ENCODE measurements around the gene TRABD2A.
A peak's percentile ranks its signal among the peaks of the same experiment; 100 is the strongest.

Gene TRABD2A

DNA sequence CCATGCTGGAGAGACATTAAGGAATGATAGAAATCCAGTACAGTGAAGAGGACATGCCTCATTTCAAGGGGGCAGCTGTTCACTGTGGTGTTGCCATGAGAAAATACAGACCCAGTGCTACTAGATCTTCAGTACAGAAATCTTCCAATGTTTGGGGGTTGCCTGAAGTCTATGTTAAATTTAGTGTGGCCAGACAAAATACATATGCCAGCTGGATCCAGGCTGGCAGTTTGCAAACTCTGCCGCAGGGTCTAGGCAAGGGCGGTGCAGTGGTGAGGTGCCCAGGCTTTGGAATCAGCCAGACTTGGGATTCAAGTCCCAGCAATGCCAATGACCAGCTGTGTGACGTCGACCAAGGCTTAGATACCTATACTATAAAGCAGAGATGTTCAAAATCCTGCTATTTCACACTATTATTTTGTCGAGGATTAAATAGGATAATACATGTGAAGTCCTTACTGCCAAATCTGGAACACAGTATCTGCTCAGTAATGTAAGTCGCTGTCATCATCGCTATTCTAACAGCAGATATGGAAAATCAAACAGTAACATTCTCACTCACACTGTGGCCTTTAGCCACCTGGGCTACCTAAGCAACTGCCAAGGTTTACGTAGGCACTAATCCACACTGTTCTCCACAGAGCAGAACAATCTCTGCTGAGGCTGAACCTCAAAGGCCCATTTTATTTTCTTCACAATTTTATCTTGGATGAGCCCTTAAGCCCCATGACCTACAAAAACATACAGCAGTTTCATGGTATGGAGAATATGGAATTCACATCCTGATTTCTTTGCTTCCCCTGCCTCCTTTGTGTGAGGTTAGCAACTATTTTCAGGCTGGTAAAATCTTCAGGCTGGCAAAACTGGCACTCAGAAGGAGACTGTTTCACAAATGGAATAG is 18.7 kb upstream of the TRABD2A start:
- Histone ChIP-seq H3K9me3 (ENCODE audit: low read depth, low read length) (no peaks in the 10 kb centered on the region), H3K36me3 (ENCODE audit: insufficient read depth, low read length) (no peaks in the 10 kb centered on the region), H3K4me3 (no peak overlapping the region), H3K9ac (ENCODE audit: insufficient read length) (no peak overlapping the region), H3K27ac (no peak overlapping the region)
- no peak for DNase-seq (ENCODE audit: low read depth, low spot score)
- no peak for TF ChIP-seq EZH2 (IDR thresholded peaks at IDR 0.05)
- TF ChIP-seq POLR2AphosphoS5 (IDR thresholded peaks at IDR 0.05; ENCODE audit: borderline replicate concordance, low read depth, low read length) = no peak
- no peak for TF ChIP-seq FOXP2 (optimal IDR thresholded peaks at IDR 0.05; ENCODE audit: control extremely low read depth, extremely low read length, insufficient read depth)

- Histone ChIP-seq H3K4me3 (no peak overlapping the region), H3K36me3 (ENCODE audit: insufficient read depth, low read length) (no peaks in the 10 kb centered on the region), H3K9me3 (ENCODE audit: low read depth, low read length) (no peaks in the 10 kb centered on the region), H3K9ac (ENCODE audit: insufficient read length) (no peak overlapping the region), H3K27ac (peak overlapping the region; percentile 80)
- no peak for DNase-seq (ENCODE audit: low read depth, low spot score)
- TF ChIP-seq EZH2 (IDR thresholded peaks at IDR 0.05) (no peak), FOXP2 (optimal IDR thresholded peaks at IDR 0.05; ENCODE audit: control extremely low read depth, extremely low read length, insufficient read depth) (no peak), POLR2AphosphoS5 (IDR thresholded peaks at IDR 0.05; ENCODE audit: borderline replicate concordance, low read depth, low read length) (no peak)
Measured at GRCh38 chr2:84897773-84898172, 16.9 kb upstream of the TRABD2A start.

- H3K27ac ChIP-seq = no peak overlapping the region
- H3K9ac ChIP-seq (ENCODE audit: insufficient read length) = no peak overlapping the region
- DNase-seq (ENCODE audit: low read depth, low spot score) = no peak
- TF ChIP-seq EZH2 (IDR thresholded peaks at IDR 0.05) (no peak), POLR2AphosphoS5 (IDR thresholded peaks at IDR 0.05; ENCODE audit: borderline replicate concordance, low read depth, low read length) (no peak), FOXP2 (optimal IDR thresholded peaks at IDR 0.05; ENCODE audit: control extremely low read depth, extremely low read length, insufficient read depth) (no peak)
- no peaks in the 10 kb centered on the region for H3K36me3 ChIP-seq (ENCODE audit: insufficient read depth, low read length)
- H3K4me3 ChIP-seq = no peak overlapping the region
- H3K9me3 ChIP-seq (ENCODE audit: low read depth, low read length) = no peaks in the 10 kb centered on the region
Measured at GRCh38 chr2:84896567-84896966, 15.7 kb upstream of the TRABD2A start.

GRCh38 chr2:84894758-84895520 is 14.1 kb upstream of the TRABD2A start:
- TF ChIP-seq EZH2 (IDR thresholded peaks at IDR 0.05) = no peak
- TF ChIP-seq POLR2AphosphoS5 (IDR thresholded peaks at IDR 0.05; ENCODE audit: borderline replicate concordance, low read depth, low read length) = no peak
- no peak for TF ChIP-seq FOXP2 (optimal IDR thresholded peaks at IDR 0.05; ENCODE audit: control extremely low read depth, extremely low read length, insufficient read depth)
- H3K36me3 ChIP-seq (ENCODE audit: insufficient read depth, low read length) = no peaks in the 10 kb centered on the region
- no peak for DNase-seq (ENCODE audit: low read depth, low spot score)
- no peak overlapping the region for H3K4me3 ChIP-seq
- peak overlapping the region; percentile 5; the same call in 1 of the 2 replicates for H3K27ac ChIP-seq
- H3K9ac ChIP-seq (ENCODE audit: insufficient read length) = no peak overlapping the region
- H3K9me3 ChIP-seq (ENCODE audit: low read depth, low read length) = no peaks in the 10 kb centered on the region

GRCh38 chr2:84894131-84894586 is 13.3 kb upstream of the TRABD2A start:
- H3K9me3 ChIP-seq (ENCODE audit: low read depth, low read length) = no peaks in the 10 kb centered on the region
- DNase-seq (ENCODE audit: low read depth, low spot score) = no peak
- no peaks in the 10 kb centered on the region for H3K36me3 ChIP-seq (ENCODE audit: insufficient read depth, low read length)
- no peak overlapping the region for H3K4me3 ChIP-seq
- no peak overlapping the region for H3K9ac ChIP-seq (ENCODE audit: insufficient read length)
- no peak overlapping the region for H3K27ac ChIP-seq
- TF ChIP-seq FOXP2 (optimal IDR thresholded peaks at IDR 0.05; ENCODE audit: control extremely low read depth, extremely low read length, insufficient read depth) (no peak), EZH2 (IDR thresholded peaks at IDR 0.05) (no peak), POLR2AphosphoS5 (IDR thresholded peaks at IDR 0.05; ENCODE audit: borderline replicate concordance, low read depth, low read length) (no peak)

GRCh38 chr2:84891355-84892010 is 10.6 kb upstream of the TRABD2A start:
- Histone ChIP-seq H3K27ac (no peak overlapping the region), H3K36me3 (ENCODE audit: insufficient read depth, low read length) (no peaks in the 10 kb centered on the region), H3K9me3 (ENCODE audit: low read depth, low read length) (no peaks in the 10 kb centered on the region), H3K9ac (ENCODE audit: insufficient read length) (no peak overlapping the region), H3K4me3 (no peak overlapping the region)
- DNase-seq (ENCODE audit: low read depth, low spot score) = no peak
- no peak for TF ChIP-seq FOXP2 (optimal IDR thresholded peaks at IDR 0.05; ENCODE audit: control extremely low read depth, extremely low read length, insufficient read depth)
- TF ChIP-seq EZH2 (IDR thresholded peaks at IDR 0.05) = no peak

DNA sequence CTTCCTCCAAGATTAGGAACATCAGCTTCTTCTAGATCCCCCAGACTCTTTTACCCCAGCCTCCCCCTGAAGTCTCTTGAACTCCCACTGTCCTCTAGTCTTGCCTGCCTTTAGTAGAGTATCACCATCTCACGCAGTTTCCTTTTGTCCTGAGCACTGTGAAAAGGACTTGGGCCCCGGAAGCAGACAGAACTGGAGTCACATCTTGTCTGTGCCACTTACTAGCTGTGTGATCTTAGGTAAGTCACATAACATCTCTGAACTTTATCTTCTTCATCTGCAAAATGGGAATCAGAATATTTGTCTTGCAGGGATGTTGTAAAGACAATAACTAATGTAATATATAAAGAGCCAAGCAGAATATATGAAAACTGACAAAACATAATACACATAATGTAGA is 8.4 kb upstream of the TRABD2A start:
- no peak overlapping the region for H3K27ac ChIP-seq
- TF ChIP-seq POLR2AphosphoS5 (IDR thresholded peaks at IDR 0.05; ENCODE audit: borderline replicate concordance, low read depth, low read length) (no peak), FOXP2 (optimal IDR thresholded peaks at IDR 0.05; ENCODE audit: control extremely low read depth, extremely low read length, insufficient read depth) (no peak), EZH2 (IDR thresholded peaks at IDR 0.05) (no peak)
- no peak for DNase-seq (ENCODE audit: low read depth, low spot score)
- H3K36me3 ChIP-seq (ENCODE audit: insufficient read depth, low read length) = no peaks in the 10 kb centered on the region
- H3K9me3 ChIP-seq (ENCODE audit: low read depth, low read length) = no peaks in the 10 kb centered on the region
- no peak overlapping the region for H3K9ac ChIP-seq (ENCODE audit: insufficient read length)
- H3K4me3 ChIP-seq = no peak overlapping the region
